Measurements from ENCODE around the gene TBL1XR1. TPM values are rescaled to one million over a fixed set of nuclear protein-coding genes. Genes with fewer than 3 reads are reported as not detected.
"Not testable (repeated sequence)": the region's sequence is repeated elsewhere in the genome, so short reads cannot be mapped to it uniquely, and the experiment has no call there.

TBL1XR1 gene
- total RNA-seq, 1 donor from 2014 or later = 372 TPM

- Mint-ChIP-seq H3K27me3 (no peaks in the 10 kb centered on the region), H3K36me3 (ENCODE audit: low read depth) (peaks cover 9% of the 10 kb centered on the region), H3K27ac (peak overlapping the region; percentile 83), H3K4me3 (peak overlapping the region; percentile 54), H3K4me1 (peaks cover 90% of the 10 kb centered on the region), H3K9me3 (no peaks in the 10 kb centered on the region)
- intact Hi-C loops (cut with micrococcal nuclease) = loop anchor here (1.0 to 2.0 kb wide), 3 partner anchors 13 to 215 kb away; no protein-coding TSS in a partner anchor
- TF ChIP-seq CTCF (IDR thresholded peaks at IDR 0.05) = no peak
- DNase-seq (no peak), ATAC-seq (ENCODE audit: low read depth) (peak; percentile 30)
- ChIA-PET CTCF (no interaction called here), POLR2A (interaction anchor here (0.5 to 2.2 kb wide), 12 partner anchors 11 to 214 kb away, joined by 3 to 13 read pairs (median 4); partner anchors contain the start of gene TBL1XR1)
Measured at GRCh38 chr3:177145381-177145780, 51.9 kb downstream of the TBL1XR1 start.

- DNase-seq (no peak), ATAC-seq (ENCODE audit: low read depth) (peak; percentile 68)
- POLR2A ChIA-PET = interaction anchor here (0.6 to 2.2 kb wide), 13 partner anchors 9 to 215 kb away, joined by 3 to 13 read pairs (median 3); partner anchors contain the start of gene TBL1XR1
- Mint-ChIP-seq H3K36me3 (ENCODE audit: low read depth) (peaks cover 10% of the 10 kb centered on the region), H3K4me1 (peaks cover 89% of the 10 kb centered on the region), H3K27ac (peak overlapping the region; percentile 83), H3K27me3 (no peaks in the 10 kb centered on the region), H3K9me3 (no peaks in the 10 kb centered on the region), H3K4me3 (peak overlapping the region; percentile 54)
- CTCF ChIA-PET = interaction anchor here (0.8 kb wide), 1 partner anchor 54 kb away, joined by 3 read pairs; no protein-coding TSS in a partner anchor
- no peak for TF ChIP-seq CTCF (IDR thresholded peaks at IDR 0.05)
- intact Hi-C loops (cut with micrococcal nuclease) = loop anchor here (1.0 to 5.0 kb wide), 4 partner anchors 14 to 215 kb away; no protein-coding TSS in a partner anchor
Measured at GRCh38 chr3:177144922-177145321, 52.4 kb downstream of the TBL1XR1 start.

- H3K9me3 Mint-ChIP-seq = no peaks in the 10 kb centered on the region
- POLR2A ChIA-PET = no interaction called here
- TF ChIP-seq CTCF (IDR thresholded peaks at IDR 0.05) = no peak
- ATAC-seq (ENCODE audit: low read depth) = no peak
- no peaks in the 10 kb centered on the region for H3K27me3 Mint-ChIP-seq
- intact Hi-C loops (cut with micrococcal nuclease) = loop anchor here (5.0 kb wide), 1 partner anchor 35 kb away; no protein-coding TSS in a partner anchor
- no peak for DNase-seq
- H3K4me1 Mint-ChIP-seq = peaks cover 92% of the 10 kb centered on the region
- H3K27ac Mint-ChIP-seq = peak overlapping the region; percentile 5
- CTCF ChIA-PET = no interaction called here
- peaks cover 17% of the 10 kb centered on the region for H3K36me3 Mint-ChIP-seq (ENCODE audit: low read depth)
- no peak overlapping the region for H3K4me3 Mint-ChIP-seq
Measured at GRCh38 chr3:177141899-177142646, 55.2 kb downstream of the TBL1XR1 start.

GRCh38 chr3:177141471-177141870 lies 55.8 kb downstream of the TBL1XR1 start:
- Mint-ChIP-seq H3K9me3 (no peaks in the 10 kb centered on the region), H3K36me3 (ENCODE audit: low read depth) (peaks cover 15% of the 10 kb centered on the region), H3K27me3 (no peaks in the 10 kb centered on the region), H3K27ac (no peak overlapping the region), H3K4me3 (no peak overlapping the region), H3K4me1 (peaks cover 92% of the 10 kb centered on the region)
- ATAC-seq (ENCODE audit: low read depth) (no peak), DNase-seq (no peak)
- intact Hi-C loops (cut with micrococcal nuclease) = loop anchor here (5.0 kb wide), 1 partner anchor 34 kb away; no protein-coding TSS in a partner anchor
- ChIA-PET POLR2A (no interaction called here), CTCF (no interaction called here)
- TF ChIP-seq CTCF (IDR thresholded peaks at IDR 0.05) = no peak

- H3K4me1 Mint-ChIP-seq = peaks cover 84% of the 10 kb centered on the region
- not testable (repeated sequence) for H3K27ac Mint-ChIP-seq
Measured at GRCh38 chr3:177139220-177139619, 58.1 kb downstream of the TBL1XR1 start.

More at GRCh38 chr3:177139220-177139619, 58.1 kb downstream of the TBL1XR1 start:
- ATAC-seq (ENCODE audit: low read depth); H3K9me3 Mint-ChIP-seq; H3K27me3 Mint-ChIP-seq; CTCF ChIA-PET; intact Hi-C loops (cut with micrococcal nuclease); H3K4me3 Mint-ChIP-seq; DNase-seq: not testable (repeated sequence)
- POLR2A ChIA-PET = interaction anchor here (0.7 to 0.8 kb wide), 2 partner anchors 11 to 49 kb away, joined by 3 read pairs; no protein-coding TSS in a partner anchor
- H3K36me3 Mint-ChIP-seq (ENCODE audit: low read depth) = peaks cover 18% of the 10 kb centered on the region
